ENCODE data around the gene INCENP. TPM values are rescaled to one million over a fixed set of nuclear protein-coding genes. Genes with fewer than 3 reads are reported as not detected.

Gene INCENP
- total and polyA plus RNA-seq, 2 experiments from 2014 or later: 35.6 to 131 TPM

DNA sequence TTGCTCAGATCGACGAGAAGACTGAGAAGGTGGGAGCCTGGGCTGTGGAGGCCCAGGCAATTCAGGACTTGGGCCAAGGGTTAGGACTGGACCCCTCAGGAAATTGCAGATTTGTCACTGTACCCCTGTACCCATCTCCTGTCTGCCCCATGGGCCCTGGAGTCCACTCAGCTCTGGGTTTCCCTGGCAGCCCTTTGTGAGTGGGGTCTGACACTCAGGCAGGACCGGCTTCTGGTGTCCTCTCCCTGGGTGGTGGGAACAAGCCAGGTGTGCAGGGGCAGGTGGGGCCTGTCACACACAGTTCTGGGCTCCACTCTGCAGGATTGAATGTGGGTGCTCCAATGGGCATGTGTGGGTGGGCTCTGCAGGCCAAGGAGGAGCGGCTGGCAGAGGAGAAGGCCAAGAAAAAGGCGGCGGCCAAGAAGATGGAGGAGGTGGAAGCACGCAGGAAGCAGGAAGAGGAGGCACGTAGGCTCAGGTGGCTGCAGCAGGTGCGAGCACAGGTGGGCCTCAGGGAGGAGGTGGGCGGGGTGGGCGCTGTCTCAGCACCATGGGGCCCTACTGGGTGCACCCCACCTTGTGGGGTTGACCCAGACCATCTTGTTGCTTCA lies 21.6 kb downstream of the INCENP start:
- Mint-ChIP-seq H3K36me3 (ENCODE audit: low read depth) (peaks cover 80% of the 10 kb centered on the region), H3K9me3 (no peaks in the 10 kb centered on the region), H3K4me1 (no peaks in the 10 kb centered on the region), H3K4me3 (no peak overlapping the region), H3K27me3 (ENCODE audit: insufficient read depth, low read depth, poor library complexity) (peaks cover 15% of the 10 kb centered on the region), H3K27ac (no peak overlapping the region)
- Histone ChIP-seq H3K4me1 (ENCODE audit: insufficient read depth) (no peaks in the 10 kb centered on the region), H3K27me3 (ENCODE audit: insufficient read depth) (no peaks in the 10 kb centered on the region), H3K9me2 (ENCODE audit: insufficient read depth) (no peaks in the 10 kb centered on the region), H3K36me3 (ENCODE audit: insufficient read depth) (peaks cover 25% of the 10 kb centered on the region), H4K20me1 (replicated peaks; ENCODE audit: insufficient read depth) (peaks cover 5% of the 10 kb centered on the region; the same call in 1 of the 2 replicates), H3K4me2 (no peak overlapping the region), H3K27ac (ENCODE audit: low read depth) (no peak overlapping the region), H3F3A (replicated peaks; ENCODE audit: low read depth) (no peaks in the 10 kb centered on the region), H3K79me2 (replicated peaks; ENCODE audit: insufficient read depth) (no peaks in the 10 kb centered on the region), H2AFZ (no peak overlapping the region), H3K4me3 (no peak overlapping the region)
- no peak for ATAC-seq
- TF ChIP-seq, protein P1, sequence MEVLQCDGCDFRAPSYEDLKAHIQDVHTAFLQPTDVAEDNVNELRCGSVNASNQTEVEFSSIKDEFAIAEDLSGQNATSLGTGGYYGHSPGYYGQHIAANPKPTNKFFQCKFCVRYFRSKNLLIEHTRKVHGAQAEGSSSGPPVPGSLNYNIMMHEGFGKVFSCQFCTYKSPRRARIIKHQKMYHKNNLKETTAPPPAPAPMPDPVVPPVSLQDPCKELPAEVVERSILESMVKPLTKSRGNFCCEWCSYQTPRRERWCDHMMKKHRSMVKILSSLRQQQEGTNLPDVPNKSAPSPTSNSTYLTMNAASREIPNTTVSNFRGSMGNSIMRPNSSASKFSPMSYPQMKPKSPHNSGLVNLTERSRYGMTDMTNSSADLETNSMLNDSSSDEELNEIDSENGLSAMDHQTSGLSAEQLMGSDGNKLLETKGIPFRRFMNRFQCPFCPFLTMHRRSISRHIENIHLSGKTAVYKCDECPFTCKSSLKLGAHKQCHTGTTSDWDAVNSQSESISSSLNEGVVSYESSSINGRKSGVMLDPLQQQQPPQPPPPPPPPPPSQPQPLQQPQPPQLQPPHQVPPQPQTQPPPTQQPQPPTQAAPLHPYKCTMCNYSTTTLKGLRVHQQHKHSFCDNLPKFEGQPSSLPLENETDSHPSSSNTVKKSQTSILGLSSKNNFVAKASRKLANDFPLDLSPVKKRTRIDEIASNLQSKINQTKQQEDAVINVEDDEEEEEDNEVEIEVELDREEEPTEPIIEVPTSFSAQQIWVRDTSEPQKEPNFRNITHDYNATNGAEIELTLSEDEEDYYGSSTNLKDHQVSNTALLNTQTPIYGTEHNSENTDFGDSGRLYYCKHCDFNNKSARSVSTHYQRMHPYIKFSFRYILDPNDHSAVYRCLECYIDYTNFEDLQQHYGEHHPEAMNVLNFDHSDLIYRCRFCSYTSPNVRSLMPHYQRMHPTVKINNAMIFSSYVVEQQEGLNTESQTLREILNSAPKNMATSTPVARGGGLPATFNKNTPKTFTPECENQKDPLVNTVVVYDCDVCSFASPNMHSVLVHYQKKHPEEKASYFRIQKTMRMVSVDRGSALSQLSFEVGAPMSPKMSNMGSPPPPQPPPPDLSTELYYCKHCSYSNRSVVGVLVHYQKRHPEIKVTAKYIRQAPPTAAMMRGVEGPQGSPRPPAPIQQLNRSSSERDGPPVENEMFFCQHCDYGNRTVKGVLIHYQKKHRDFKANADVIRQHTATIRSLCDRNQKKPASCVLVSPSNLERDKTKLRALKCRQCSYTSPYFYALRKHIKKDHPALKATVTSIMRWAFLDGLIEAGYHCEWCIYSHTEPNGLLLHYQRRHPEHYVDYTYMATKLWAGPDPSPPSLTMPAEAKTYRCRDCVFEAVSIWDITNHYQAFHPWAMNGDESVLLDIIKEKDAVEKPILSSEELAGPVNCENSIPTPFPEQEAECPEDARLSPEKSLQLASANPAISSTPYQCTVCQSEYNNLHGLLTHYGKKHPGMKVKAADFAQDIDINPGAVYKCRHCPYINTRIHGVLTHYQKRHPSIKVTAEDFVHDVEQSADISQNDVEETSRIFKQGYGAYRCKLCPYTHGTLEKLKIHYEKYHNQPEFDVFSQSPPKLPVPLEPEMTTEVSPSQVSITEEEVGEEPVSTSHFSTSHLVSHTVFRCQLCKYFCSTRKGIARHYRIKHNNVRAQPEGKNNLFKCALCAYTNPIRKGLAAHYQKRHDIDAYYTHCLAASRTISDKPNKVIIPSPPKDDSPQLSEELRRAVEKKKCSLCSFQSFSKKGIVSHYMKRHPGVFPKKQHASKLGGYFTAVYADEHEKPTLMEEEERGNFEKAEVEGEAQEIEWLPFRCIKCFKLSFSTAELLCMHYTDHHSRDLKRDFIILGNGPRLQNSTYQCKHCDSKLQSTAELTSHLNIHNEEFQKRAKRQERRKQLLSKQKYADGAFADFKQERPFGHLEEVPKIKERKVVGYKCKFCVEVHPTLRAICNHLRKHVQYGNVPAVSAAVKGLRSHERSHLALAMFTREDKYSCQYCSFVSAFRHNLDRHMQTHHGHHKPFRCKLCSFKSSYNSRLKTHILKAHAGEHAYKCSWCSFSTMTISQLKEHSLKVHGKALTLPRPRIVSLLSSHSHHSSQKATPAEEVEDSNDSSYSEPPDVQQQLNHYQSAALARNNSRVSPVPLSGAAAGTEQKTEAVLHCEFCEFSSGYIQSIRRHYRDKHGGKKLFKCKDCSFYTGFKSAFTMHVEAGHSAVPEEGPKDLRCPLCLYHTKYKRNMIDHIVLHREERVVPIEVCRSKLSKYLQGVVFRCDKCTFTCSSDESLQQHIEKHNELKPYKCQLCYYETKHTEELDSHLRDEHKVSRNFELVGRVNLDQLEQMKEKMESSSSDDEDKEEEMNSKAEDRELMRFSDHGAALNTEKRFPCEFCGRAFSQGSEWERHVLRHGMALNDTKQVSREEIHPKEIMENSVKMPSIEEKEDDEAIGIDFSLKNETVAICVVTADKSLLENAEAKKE (CRISPR knock-in tag; IDR thresholded peaks at IDR 0.05): no peak
- TF ChIP-seq CREB1 (CRISPR knock-in tag; IDR thresholded peaks at IDR 0.05; ENCODE audit: low read depth) (no peak), EZH2phosphoT487 (IDR thresholded peaks at IDR 0.05; ENCODE audit: unreplicated experiment) (no peak), STAT1 (IDR thresholded peaks at IDR 0.05; ENCODE audit: unreplicated experiment) (no peak), POLR2AphosphoS5 (IDR thresholded peaks at IDR 0.05; ENCODE audit: low read depth) (no peak), NANOG (IDR thresholded peaks at IDR 0.05; ENCODE audit: borderline replicate concordance) (no peak), JUNB (IDR thresholded peaks at IDR 0.05; ENCODE audit: unreplicated experiment) (no peak), ZNF331 (CRISPR knock-in tag; IDR thresholded peaks at IDR 0.05; ENCODE audit: low read depth) (no peak), ZNF114 (CRISPR knock-in tag; IDR thresholded peaks at IDR 0.05) (no peak), EZH2 (IDR thresholded peaks at IDR 0.05; ENCODE audit: low read depth, unreplicated experiment) (no peak)
- TF ChIP-seq, protein P2, sequence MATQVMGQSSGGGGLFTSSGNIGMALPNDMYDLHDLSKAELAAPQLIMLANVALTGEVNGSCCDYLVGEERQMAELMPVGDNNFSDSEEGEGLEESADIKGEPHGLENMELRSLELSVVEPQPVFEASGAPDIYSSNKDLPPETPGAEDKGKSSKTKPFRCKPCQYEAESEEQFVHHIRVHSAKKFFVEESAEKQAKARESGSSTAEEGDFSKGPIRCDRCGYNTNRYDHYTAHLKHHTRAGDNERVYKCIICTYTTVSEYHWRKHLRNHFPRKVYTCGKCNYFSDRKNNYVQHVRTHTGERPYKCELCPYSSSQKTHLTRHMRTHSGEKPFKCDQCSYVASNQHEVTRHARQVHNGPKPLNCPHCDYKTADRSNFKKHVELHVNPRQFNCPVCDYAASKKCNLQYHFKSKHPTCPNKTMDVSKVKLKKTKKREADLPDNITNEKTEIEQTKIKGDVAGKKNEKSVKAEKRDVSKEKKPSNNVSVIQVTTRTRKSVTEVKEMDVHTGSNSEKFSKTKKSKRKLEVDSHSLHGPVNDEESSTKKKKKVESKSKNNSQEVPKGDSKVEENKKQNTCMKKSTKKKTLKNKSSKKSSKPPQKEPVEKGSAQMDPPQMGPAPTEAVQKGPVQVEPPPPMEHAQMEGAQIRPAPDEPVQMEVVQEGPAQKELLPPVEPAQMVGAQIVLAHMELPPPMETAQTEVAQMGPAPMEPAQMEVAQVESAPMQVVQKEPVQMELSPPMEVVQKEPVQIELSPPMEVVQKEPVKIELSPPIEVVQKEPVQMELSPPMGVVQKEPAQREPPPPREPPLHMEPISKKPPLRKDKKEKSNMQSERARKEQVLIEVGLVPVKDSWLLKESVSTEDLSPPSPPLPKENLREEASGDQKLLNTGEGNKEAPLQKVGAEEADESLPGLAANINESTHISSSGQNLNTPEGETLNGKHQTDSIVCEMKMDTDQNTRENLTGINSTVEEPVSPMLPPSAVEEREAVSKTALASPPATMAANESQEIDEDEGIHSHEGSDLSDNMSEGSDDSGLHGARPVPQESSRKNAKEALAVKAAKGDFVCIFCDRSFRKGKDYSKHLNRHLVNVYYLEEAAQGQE (IDR thresholded peaks at IDR 0.05; ENCODE audit: unreplicated experiment): no peak
- TF ChIP-seq, protein P3, sequence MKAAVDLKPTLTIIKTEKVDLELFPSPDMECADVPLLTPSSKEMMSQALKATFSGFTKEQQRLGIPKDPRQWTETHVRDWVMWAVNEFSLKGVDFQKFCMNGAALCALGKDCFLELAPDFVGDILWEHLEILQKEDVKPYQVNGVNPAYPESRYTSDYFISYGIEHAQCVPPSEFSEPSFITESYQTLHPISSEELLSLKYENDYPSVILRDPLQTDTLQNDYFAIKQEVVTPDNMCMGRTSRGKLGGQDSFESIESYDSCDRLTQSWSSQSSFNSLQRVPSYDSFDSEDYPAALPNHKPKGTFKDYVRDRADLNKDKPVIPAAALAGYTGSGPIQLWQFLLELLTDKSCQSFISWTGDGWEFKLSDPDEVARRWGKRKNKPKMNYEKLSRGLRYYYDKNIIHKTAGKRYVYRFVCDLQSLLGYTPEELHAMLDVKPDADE (IDR thresholded peaks at IDR 0.05): no peak
- TF ChIP-seq, protein P4, sequence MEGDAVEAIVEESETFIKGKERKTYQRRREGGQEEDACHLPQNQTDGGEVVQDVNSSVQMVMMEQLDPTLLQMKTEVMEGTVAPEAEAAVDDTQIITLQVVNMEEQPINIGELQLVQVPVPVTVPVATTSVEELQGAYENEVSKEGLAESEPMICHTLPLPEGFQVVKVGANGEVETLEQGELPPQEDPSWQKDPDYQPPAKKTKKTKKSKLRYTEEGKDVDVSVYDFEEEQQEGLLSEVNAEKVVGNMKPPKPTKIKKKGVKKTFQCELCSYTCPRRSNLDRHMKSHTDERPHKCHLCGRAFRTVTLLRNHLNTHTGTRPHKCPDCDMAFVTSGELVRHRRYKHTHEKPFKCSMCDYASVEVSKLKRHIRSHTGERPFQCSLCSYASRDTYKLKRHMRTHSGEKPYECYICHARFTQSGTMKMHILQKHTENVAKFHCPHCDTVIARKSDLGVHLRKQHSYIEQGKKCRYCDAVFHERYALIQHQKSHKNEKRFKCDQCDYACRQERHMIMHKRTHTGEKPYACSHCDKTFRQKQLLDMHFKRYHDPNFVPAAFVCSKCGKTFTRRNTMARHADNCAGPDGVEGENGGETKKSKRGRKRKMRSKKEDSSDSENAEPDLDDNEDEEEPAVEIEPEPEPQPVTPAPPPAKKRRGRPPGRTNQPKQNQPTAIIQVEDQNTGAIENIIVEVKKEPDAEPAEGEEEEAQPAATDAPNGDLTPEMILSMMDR (conservative IDR thresholded peaks at IDR 0.05; ENCODE audit: low read depth in 2 of 2): no peak
- no peak for DNase-seq (ENCODE audit: low spot score)

Measured in GM23338 (cell line).